ENCODE results near the gene MUTYH. TPM values are rescaled to one million over a fixed set of nuclear protein-coding genes. Genes with fewer than 3 reads are reported as not detected.

The MUTYH gene
- total RNA-seq, 1 experiment from 2014 or later = 48.4 TPM

- Mint-ChIP-seq H3K4me1 (ENCODE audit: low read depth, unreplicated experiment) (peaks cover 16% of the 10 kb centered on the region), H3K4me3 (ENCODE audit: unreplicated experiment) (peak within 1 kb of the TSS; percentile 89), H3K9me3 (ENCODE audit: unreplicated experiment) (no peaks in the 10 kb centered on the region), H3K27ac (ENCODE audit: unreplicated experiment) (peak within 1 kb of the TSS; percentile 93), H3K36me3 (ENCODE audit: insufficient read depth, unreplicated experiment) (peaks cover 53% of the 10 kb centered on the region), H3K27me3 (ENCODE audit: insufficient read depth, unreplicated experiment) (no peaks in the 10 kb centered on the region)
- TF ChIP-seq, protein P1, sequence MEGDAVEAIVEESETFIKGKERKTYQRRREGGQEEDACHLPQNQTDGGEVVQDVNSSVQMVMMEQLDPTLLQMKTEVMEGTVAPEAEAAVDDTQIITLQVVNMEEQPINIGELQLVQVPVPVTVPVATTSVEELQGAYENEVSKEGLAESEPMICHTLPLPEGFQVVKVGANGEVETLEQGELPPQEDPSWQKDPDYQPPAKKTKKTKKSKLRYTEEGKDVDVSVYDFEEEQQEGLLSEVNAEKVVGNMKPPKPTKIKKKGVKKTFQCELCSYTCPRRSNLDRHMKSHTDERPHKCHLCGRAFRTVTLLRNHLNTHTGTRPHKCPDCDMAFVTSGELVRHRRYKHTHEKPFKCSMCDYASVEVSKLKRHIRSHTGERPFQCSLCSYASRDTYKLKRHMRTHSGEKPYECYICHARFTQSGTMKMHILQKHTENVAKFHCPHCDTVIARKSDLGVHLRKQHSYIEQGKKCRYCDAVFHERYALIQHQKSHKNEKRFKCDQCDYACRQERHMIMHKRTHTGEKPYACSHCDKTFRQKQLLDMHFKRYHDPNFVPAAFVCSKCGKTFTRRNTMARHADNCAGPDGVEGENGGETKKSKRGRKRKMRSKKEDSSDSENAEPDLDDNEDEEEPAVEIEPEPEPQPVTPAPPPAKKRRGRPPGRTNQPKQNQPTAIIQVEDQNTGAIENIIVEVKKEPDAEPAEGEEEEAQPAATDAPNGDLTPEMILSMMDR (IDR thresholded peaks at IDR 0.05; ENCODE audit: insufficient read depth in 1 of 2, low read depth in 1 of 2, low read length in 1 of 2, severe bottlenecking in 1 of 2, unreplicated experiment in 1 of 2) = peak in 1 of 2 experiments; percentile 6
- CTCF ChIA-PET = interaction anchor here (1.2 to 1.9 kb wide), 2 partner anchors 23 to 315 kb away, joined by 4 to 14 read pairs; partner anchors contain the start of gene UROD
- intact Hi-C loops (cut with micrococcal nuclease; ENCODE audit: unreplicated experiment) = no loop called here
- peak within 1 kb of the TSS; percentile 98 for H3K4me3 ChIP-seq (ENCODE audit: low read depth, low read length)
- DNase-seq = peak; percentile 88 to 91
- H3K9me3 ChIP-seq = no peaks in the 10 kb centered on the region
- peaks cover 36% of the 10 kb centered on the region for H3K4me1 ChIP-seq
- H3K27me3 ChIP-seq (replicated peaks; ENCODE audit: control insufficient read depth, insufficient read depth, low read length) = no peaks in the 10 kb centered on the region
- TSS peak; percentile 67 for BruUV-seq (replicated peaks)
- POLR2A ChIA-PET = interaction anchor here (1.0 to 4.6 kb wide), 8 partner anchors 9 to 507 kb away, joined by 3 to 68 read pairs (median 5); partner anchors contain the start of genes MUTYH, TESK2 and TOE1
- peaks cover 2% of the 10 kb centered on the region; the same call in 1 of the 2 replicates for H3K36me3 ChIP-seq (ENCODE audit: control insufficient read depth, insufficient read depth, low read length)
Observed at GRCh38 chr1:45326627-45327623, 13.3 kb downstream of the MUTYH start, which contains the start of gene HPDL. Gene HPDL (plus strand): TSS chr1:45326895. CDS start chr1:45327149, 254 bp downstream.

DNA sequence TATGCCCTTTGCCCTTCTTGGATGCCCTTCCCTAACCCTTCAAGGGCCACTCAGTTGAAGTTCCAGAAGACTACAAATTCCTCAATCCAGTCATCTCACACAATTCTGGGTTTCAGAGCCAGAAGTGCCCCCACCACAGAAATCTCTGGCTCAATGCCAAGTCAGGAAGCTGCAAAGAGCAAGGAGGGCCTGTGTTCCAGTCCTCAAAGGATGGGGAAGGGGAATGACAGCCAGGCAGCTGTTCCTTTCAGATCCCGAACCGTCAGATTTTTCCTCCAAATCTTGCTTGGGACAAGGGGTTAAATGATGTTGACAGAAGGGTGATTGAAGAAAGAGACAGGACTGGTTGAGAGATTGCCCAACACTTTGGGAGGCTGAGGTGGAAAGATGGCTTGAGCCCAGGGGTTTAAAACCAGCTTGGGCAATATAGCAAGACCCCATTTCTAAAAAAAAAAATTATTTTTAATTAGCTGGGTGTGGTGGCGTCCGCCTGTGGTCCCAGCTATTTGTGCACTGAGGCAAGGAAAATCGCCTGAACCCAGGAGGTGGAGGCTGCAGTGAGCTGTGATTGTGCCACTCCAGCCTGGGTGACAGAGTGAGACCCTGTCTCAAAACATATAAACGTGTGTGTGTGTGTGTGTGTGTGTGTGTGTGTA, 14.3 kb downstream of the MUTYH start:
- CTCF ChIA-PET = interaction anchor here (0.6 to 1.9 kb wide), 4 partner anchors 22 to 405 kb away, joined by 3 to 14 read pairs (median 4); partner anchors contain the start of genes TESK2 and UROD

More for the DNA sequence above, 14.3 kb downstream of the MUTYH start:
- Mint-ChIP-seq H3K27me3 (ENCODE audit: insufficient read depth, unreplicated experiment) (no peaks in the 10 kb centered on the region), H3K27ac (ENCODE audit: unreplicated experiment) (peak overlapping the region; percentile 93), H3K36me3 (ENCODE audit: insufficient read depth, unreplicated experiment) (peaks cover 53% of the 10 kb centered on the region), H3K4me3 (ENCODE audit: unreplicated experiment) (peak overlapping the region; percentile 89), H3K9me3 (ENCODE audit: unreplicated experiment) (no peaks in the 10 kb centered on the region), H3K4me1 (ENCODE audit: low read depth, unreplicated experiment) (peaks cover 16% of the 10 kb centered on the region)
- Histone ChIP-seq H3K27me3 (replicated peaks; ENCODE audit: control insufficient read depth, insufficient read depth, low read length) (no peaks in the 10 kb centered on the region), H3K4me1 (peaks cover 29% of the 10 kb centered on the region), H3K36me3 (ENCODE audit: control insufficient read depth, insufficient read depth, low read length) (no peaks in the 10 kb centered on the region), H3K4me3 (ENCODE audit: low read depth, low read length) (peak overlapping the region; percentile 98), H3K9me3 (no peaks in the 10 kb centered on the region)
- intact Hi-C loops (cut with micrococcal nuclease; ENCODE audit: unreplicated experiment) = no loop called here
- DNase-seq = peak in 1 of 2 experiments; percentile 43
- TF ChIP-seq, protein P1 (IDR thresholded peaks at IDR 0.05; ENCODE audit: insufficient read depth in 1 of 2, low read depth in 1 of 2, low read length in 1 of 2, severe bottlenecking in 1 of 2, unreplicated experiment in 1 of 2) = no peak
- TSS peak; percentile 16 for BruUV-seq (replicated peaks)
- POLR2A ChIA-PET = interaction anchor here (0.6 to 4.6 kb wide), 7 partner anchors 14 to 507 kb away, joined by 3 to 68 read pairs (median 5); partner anchors contain the start of genes MUTYH, TESK2 and TOE1

All from Caco-2 (cell line).